Measurements from ENCODE around the gene SEC23B. TPM values are rescaled to one million over a fixed set of nuclear protein-coding genes. Genes with fewer than 3 reads are reported as not detected.

The SEC23B gene
- total and polyA plus RNA-seq, 2 of the 4 experiments (the other 2 are of a cell fraction), result 51.5 to 78.9 TPM

DNA sequence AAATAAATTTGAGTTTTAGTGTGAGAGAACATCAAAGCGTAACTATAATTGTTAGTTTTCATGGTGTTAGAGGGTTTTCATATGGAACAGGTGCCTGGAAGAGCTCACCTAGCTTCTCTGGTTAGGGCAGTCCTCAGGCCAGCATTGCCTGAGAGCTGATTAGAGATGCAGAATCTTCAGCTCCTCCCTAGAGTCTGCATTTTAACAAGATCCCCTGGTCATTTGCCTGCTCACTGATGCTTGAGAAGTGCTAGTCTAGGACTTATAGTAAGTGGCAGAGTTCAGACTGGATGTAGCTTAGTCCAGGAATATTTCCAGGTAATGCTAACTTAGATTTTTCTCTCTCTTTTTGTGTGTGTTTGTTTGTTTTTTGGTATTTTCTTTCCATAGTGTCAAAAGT lies 37.8 kb downstream of the SEC23B start:
- H2AK9ac ChIP-seq (replicated peaks; ENCODE audit: low read depth, low read length, poor library complexity), result no peak overlapping the region
- H4K20me1 ChIP-seq (ENCODE audit: insufficient read depth, low read length), result no peaks in the 10 kb centered on the region

More for the DNA sequence above, 37.8 kb downstream of the SEC23B start:
- H2BK5ac ChIP-seq (ENCODE audit: low read depth, low read length, poor library complexity, severe bottlenecking), result no peak overlapping the region
- H4K5ac ChIP-seq (ENCODE audit: low read depth, low read length), result no peak overlapping the region
- no TSS peak for BruUV-seq (replicated peaks)
- H3K9me1 ChIP-seq (ENCODE audit: insufficient read depth, low read length), result no peaks in the 10 kb centered on the region; the same call in 1 of the 2 replicates
- H3K4me1 ChIP-seq (ENCODE audit: control insufficient read depth, insufficient read depth, low read length), result no peaks in the 10 kb centered on the region
- DNase-seq, result no peak
- H3K23ac ChIP-seq (ENCODE audit: low read depth, low read length), result no peak overlapping the region
- no peak overlapping the region for H3K4me2 ChIP-seq (ENCODE audit: low read depth, low read length)
- ATAC-seq (ENCODE audit: low read depth), result no peak
- no peak overlapping the region for H2BK20ac ChIP-seq (ENCODE audit: low read depth, low read length)
- dilution Hi-C loops (cut with HindIII; ENCODE audit: low sequenced_read_pairs, unreplicated experiment) (no loop called here), in situ Hi-C loops (cut with MboI; ENCODE audit: low sequenced_read_pairs) (loop anchor here (25.0 kb wide), 2 partner anchors 92 to 1492 kb away; no protein-coding TSS in a partner anchor), intact Hi-C loops (cut with micrococcal nuclease) (no loop called here)
- no peak overlapping the region for H2BK120ac ChIP-seq (ENCODE audit: low read depth, low read length)
- H4K91ac ChIP-seq (ENCODE audit: insufficient read depth, low read depth, low read length), result no peak overlapping the region
- no peak overlapping the region for H2BK15ac ChIP-seq (ENCODE audit: low read depth, low read length)
- H3K9me3 ChIP-seq (ENCODE audit: control insufficient read depth, insufficient read depth, low read length), result no peaks in the 10 kb centered on the region
- TF ChIP-seq CEBPB (IDR thresholded peaks at IDR 0.05; ENCODE audit: low read depth, low read length) (no peak), BHLHE40 (IDR thresholded peaks at IDR 0.05; ENCODE audit: low read depth, low read length) (no peak), RCOR1 (IDR thresholded peaks at IDR 0.05; ENCODE audit: insufficient replicate concordance, low read length) (no peak), RFX5 (IDR thresholded peaks at IDR 0.05; ENCODE audit: low read depth, low read length) (no peak), SMC3 (IDR thresholded peaks at IDR 0.05; ENCODE audit: low read depth, low read length) (no peak), POLR2A (IDR thresholded peaks at IDR 0.05; ENCODE audit: low read depth, low read length) (no peak), FOS (IDR thresholded peaks at IDR 0.05; ENCODE audit: low read depth, low read length) (no peak), MAZ (IDR thresholded peaks at IDR 0.05; ENCODE audit: borderline replicate concordance, low read depth, low read length) (no peak), MXI1 (IDR thresholded peaks at IDR 0.05; ENCODE audit: borderline replicate concordance, low read depth, low read length) (no peak), RAD21 (IDR thresholded peaks at IDR 0.05; ENCODE audit: low read length) (no peak), NFE2L2 (IDR thresholded peaks at IDR 0.05; ENCODE audit: low read depth, low read length) (no peak), MAFK (IDR thresholded peaks at IDR 0.05; ENCODE audit: low read depth, low read length) (no peak), CHD1 (IDR thresholded peaks at IDR 0.05; ENCODE audit: low read depth, low read length) (no peak)
- TF ChIP-seq, protein P1, sequence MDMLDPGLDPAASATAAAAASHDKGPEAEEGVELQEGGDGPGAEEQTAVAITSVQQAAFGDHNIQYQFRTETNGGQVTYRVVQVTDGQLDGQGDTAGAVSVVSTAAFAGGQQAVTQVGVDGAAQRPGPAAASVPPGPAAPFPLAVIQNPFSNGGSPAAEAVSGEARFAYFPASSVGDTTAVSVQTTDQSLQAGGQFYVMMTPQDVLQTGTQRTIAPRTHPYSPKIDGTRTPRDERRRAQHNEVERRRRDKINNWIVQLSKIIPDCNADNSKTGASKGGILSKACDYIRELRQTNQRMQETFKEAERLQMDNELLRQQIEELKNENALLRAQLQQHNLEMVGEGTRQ (IDR thresholded peaks at IDR 0.05; ENCODE audit: low read depth, low read length), result no peak
- TF ChIP-seq, protein P2, sequence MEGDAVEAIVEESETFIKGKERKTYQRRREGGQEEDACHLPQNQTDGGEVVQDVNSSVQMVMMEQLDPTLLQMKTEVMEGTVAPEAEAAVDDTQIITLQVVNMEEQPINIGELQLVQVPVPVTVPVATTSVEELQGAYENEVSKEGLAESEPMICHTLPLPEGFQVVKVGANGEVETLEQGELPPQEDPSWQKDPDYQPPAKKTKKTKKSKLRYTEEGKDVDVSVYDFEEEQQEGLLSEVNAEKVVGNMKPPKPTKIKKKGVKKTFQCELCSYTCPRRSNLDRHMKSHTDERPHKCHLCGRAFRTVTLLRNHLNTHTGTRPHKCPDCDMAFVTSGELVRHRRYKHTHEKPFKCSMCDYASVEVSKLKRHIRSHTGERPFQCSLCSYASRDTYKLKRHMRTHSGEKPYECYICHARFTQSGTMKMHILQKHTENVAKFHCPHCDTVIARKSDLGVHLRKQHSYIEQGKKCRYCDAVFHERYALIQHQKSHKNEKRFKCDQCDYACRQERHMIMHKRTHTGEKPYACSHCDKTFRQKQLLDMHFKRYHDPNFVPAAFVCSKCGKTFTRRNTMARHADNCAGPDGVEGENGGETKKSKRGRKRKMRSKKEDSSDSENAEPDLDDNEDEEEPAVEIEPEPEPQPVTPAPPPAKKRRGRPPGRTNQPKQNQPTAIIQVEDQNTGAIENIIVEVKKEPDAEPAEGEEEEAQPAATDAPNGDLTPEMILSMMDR (conservative IDR thresholded peaks at IDR 0.05; ENCODE audit: low read depth, low read length), result no peak
- TF ChIP-seq, protein P3, sequence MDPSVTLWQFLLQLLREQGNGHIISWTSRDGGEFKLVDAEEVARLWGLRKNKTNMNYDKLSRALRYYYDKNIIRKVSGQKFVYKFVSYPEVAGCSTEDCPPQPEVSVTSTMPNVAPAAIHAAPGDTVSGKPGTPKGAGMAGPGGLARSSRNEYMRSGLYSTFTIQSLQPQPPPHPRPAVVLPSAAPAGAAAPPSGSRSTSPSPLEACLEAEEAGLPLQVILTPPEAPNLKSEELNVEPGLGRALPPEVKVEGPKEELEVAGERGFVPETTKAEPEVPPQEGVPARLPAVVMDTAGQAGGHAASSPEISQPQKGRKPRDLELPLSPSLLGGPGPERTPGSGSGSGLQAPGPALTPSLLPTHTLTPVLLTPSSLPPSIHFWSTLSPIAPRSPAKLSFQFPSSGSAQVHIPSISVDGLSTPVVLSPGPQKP (IDR thresholded peaks at IDR 0.05; ENCODE audit: borderline replicate concordance, low read depth, low read length), result no peak
- no peak overlapping the region for H3K18ac ChIP-seq (ENCODE audit: low read depth, low read length)
- H3K9ac ChIP-seq (ENCODE audit: low read depth, low read length), result no peak overlapping the region
- H2AFZ ChIP-seq (replicated peaks; ENCODE audit: low read length, poor library complexity), result no peak overlapping the region
- no peaks in the 10 kb centered on the region for H3K27me3 ChIP-seq (ENCODE audit: control insufficient read depth, insufficient read depth, low read length)
- no CpG with 5 or more reads among the region's 1 CpG for WGBS, 2 experiments (ENCODE audit: extremely low coverage in 2 of 2, insufficient read length in 1 of 2)
- H3K79me1 ChIP-seq (ENCODE audit: low read depth in 1 of 2, low read length in 2 of 2), result no peaks in the 10 kb centered on the region
- no peak overlapping the region for H3K4me3 ChIP-seq (ENCODE audit: insufficient read depth, low read depth, low read length)
- POLR2A ChIA-PET (ENCODE audit: unreplicated experiment), result no interaction called here
- H4K8ac ChIP-seq (ENCODE audit: low read depth in 2 of 2, low read length in 2 of 2), result no peak overlapping the region
- H3K14ac ChIP-seq (replicated peaks; ENCODE audit: low read depth, low read length), result no peak overlapping the region
- H3K56ac ChIP-seq (ENCODE audit: extremely low read depth, insufficient read depth, low read length), result no peak overlapping the region
- CTCF ChIA-PET, result no interaction called here
- H2AK5ac ChIP-seq (ENCODE audit: low read depth, low read length), result no peak overlapping the region
- H3K36me3 ChIP-seq (ENCODE audit: control insufficient read depth, insufficient read depth, low read length), result peaks cover 42% of the 10 kb centered on the region
- no peak overlapping the region for H3K27ac ChIP-seq (ENCODE audit: insufficient read depth, low read length)
- no peak overlapping the region for H3K4ac ChIP-seq (ENCODE audit: low read depth, low read length)

All from IMR-90 (cell line).